HG03558 (cell line): ENCODE data around the gene ADAD2.
"Not testable (repeated sequence)": the region's sequence is repeated elsewhere in the genome, so short reads cannot be mapped to it uniquely, and the experiment has no call there.

Experiments used
- ATAC-seq: cut with Tn5 transposase; IDR thresholded peaks from one replicate; pipeline ENCODE4 v1.9.1; 2021; ENCODE audit warnings: moderate number of reproducible peaks; ENCODE audit not compliant: unreplicated experiment; ENCODE audit errors: extremely low read depth

Gene ADAD2

GRCh38 chr16:84195201-84196093 lies 4.5 kb downstream of the ADAD2 start:
- ATAC-seq: no peak

- no peak for ATAC-seq
These were observed 5.1 kb downstream of the ADAD2 start for GRCh38 chr16:84196101-84196500.

- no peak for ATAC-seq
These were observed 5.9 kb downstream of the ADAD2 start for GRCh38 chr16:84196727-84197394.

GRCh38 chr16:84197466-84198128 lies 6.6 kb downstream of the ADAD2 start:
- no peak for ATAC-seq

GRCh38 chr16:84198401-84198800 lies 7.4 kb downstream of the ADAD2 start:
- no peak for ATAC-seq

- ATAC-seq: no peak
These were observed 8.1 kb downstream of the ADAD2 start for GRCh38 chr16:84199097-84199496.

GRCh38 chr16:84199861-84200260 lies 8.9 kb downstream of the ADAD2 start:
- ATAC-seq: no peak

- ATAC-seq: not testable (repeated sequence)
These were observed 13.6 kb downstream of the ADAD2 start for GRCh38 chr16:84204551-84204950.

- not testable (repeated sequence) for ATAC-seq
These were observed 14.2 kb downstream of the ADAD2 start for GRCh38 chr16:84205123-84205522.

- no peak for ATAC-seq
These were observed 15.2 kb downstream of the ADAD2 start for GRCh38 chr16:84205976-84206691.

GRCh38 chr16:84207251-84207650 lies 16.3 kb downstream of the ADAD2 start:
- no peak for ATAC-seq

GRCh38 chr16:84207879-84208278 lies 16.9 kb downstream of the ADAD2 start:
- ATAC-seq: no peak

- ATAC-seq: no peak
These were observed 19.0 kb downstream of the ADAD2 start for GRCh38 chr16:84209989-84210388.

- ATAC-seq: no peak
These were observed 21.2 kb downstream of the ADAD2 start for GRCh38 chr16:84212154-84212553.

- ATAC-seq: no peak
These were observed 21.7 kb downstream of the ADAD2 start for GRCh38 chr16:84212631-84213030.

GRCh38 chr16:84214451-84215066 lies 23.6 kb downstream of the ADAD2 start:
- no peak for ATAC-seq

GRCh38 chr16:84215531-84215930 lies 24.6 kb downstream of the ADAD2 start:
- ATAC-seq: no peak

GRCh38 chr16:84216144-84216543 lies 25.2 kb downstream of the ADAD2 start:
- ATAC-seq: not testable (repeated sequence)

GRCh38 chr16:84218176-84218823 lies 27.3 kb downstream of the ADAD2 start:
- ATAC-seq: no peak
